HT1080 (cell line): ENCODE measurements around the gene ZNF18. TPM values are rescaled to one million over a fixed set of nuclear protein-coding genes. Genes with fewer than 3 reads are reported as not detected.

Experiments
- DNase-seq: peaks from one replicate; pipeline ENCODE4 v3.0.0-alpha.2; 2015; ENCODE audit warnings: low read depth
- polyA plus RNA-seq, 2 experiments: library from polyadenylated mRNA; depleted of rRNA; stranded (reverse); fragments of >200 nt; gene quantifications; 2 replicates each; pipeline ENCODE4 v1.2.3, GENCODE V29; 2015
- total RNA-seq: library from RNA; depleted of rRNA; stranded (reverse); fragments of >200 nt; shearing (Covaris generic); gene quantifications from 2 replicates; pipeline ENCODE4 v1.2.3, GENCODE V29; 2014; rRNA removed

The ZNF18 gene, protein sequence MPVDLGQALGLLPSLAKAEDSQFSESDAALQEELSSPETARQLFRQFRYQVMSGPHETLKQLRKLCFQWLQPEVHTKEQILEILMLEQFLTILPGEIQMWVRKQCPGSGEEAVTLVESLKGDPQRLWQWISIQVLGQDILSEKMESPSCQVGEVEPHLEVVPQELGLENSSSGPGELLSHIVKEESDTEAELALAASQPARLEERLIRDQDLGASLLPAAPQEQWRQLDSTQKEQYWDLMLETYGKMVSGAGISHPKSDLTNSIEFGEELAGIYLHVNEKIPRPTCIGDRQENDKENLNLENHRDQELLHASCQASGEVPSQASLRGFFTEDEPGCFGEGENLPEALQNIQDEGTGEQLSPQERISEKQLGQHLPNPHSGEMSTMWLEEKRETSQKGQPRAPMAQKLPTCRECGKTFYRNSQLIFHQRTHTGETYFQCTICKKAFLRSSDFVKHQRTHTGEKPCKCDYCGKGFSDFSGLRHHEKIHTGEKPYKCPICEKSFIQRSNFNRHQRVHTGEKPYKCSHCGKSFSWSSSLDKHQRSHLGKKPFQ
- total RNA-seq: 4.3 and 5.7 TPM in 2 replicates
- 5.1 and 5.4 TPM in 2 replicates for polyA plus RNA-seq (2015; cell fraction: cytosol; rRNA removed)
- polyA plus RNA-seq (2015; cell fraction: nucleus; rRNA removed): 14.7 TPM in 2 replicates

DNA sequence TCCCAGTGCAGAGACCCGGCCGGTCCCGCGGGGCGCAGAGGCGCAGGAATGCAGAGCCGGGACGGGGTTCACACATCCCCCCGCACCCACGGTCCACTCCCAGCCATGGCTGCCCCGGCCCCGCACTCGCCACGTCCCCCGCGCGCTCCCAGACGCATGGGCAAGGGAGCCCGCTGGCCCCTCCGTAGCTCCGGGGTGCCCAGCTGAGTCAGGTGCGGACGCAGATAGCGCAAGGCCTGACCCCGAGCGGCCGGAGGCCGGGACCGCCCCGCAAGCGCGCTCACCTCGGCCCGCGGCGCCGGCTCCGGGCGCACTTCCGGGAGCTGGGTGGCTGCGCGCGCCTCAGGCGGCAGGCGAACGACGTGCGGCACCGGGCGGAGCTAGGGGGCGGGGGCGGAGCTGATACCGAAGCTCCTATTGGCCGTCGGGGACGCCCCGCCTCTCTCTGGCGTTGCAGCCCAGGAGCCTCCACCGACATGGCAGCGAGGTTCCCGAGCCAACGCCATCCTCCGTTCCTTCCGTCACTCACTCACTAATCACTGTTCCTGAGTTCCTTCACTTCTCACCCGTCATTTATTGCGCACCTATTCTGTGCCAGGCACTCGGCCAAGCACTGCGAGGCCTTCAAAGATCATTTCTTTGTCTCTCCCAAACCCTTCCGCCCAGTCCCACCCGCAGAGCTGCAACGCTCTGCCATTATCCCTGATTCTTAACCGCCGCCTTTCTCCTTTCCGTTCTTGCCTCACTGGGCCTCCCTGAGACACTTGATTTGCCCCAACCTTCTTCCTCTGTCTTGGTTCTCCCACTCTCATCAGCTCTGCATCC is at the start of gene ZNF18:
TSS of gene ZNF18 (minus strand) at position 329 of the 825 bp plus-strand sequence. CDS start 4,646 bp downstream, outside the sequence.
- DNase-seq: peak; percentile 92

- DNase-seq: no peak
These were observed 49.5 kb upstream of the ZNF18 start for GRCh38 chr17:12046786-12047185.

DNA sequence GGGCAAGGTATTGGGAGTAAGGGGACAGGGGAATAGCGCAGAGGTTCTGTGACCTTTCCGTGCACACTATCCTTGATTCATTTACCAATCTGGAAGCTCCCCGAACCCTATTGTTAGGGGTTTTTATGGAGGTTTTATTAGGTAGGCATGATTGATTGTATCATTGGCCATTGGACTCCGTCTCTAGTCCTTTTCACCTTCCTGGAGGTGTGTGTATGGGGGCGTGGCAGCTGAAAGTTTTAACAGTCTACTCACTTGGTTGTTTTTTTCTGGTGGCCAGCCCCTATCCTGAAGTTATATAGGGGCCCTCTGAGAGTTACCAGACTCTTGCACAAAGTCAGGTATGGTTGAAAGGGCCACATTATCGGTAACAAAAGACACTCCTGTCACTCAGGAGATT is 46.4 kb upstream of the ZNF18 start:
- DNase-seq: no peak

GRCh38 chr17:12041312-12041711 is 44.0 kb upstream of the ZNF18 start:
- DNase-seq: peak; percentile 78

GRCh38 chr17:12040478-12040877 is 43.2 kb upstream of the ZNF18 start:
- no peak for DNase-seq

DNA sequence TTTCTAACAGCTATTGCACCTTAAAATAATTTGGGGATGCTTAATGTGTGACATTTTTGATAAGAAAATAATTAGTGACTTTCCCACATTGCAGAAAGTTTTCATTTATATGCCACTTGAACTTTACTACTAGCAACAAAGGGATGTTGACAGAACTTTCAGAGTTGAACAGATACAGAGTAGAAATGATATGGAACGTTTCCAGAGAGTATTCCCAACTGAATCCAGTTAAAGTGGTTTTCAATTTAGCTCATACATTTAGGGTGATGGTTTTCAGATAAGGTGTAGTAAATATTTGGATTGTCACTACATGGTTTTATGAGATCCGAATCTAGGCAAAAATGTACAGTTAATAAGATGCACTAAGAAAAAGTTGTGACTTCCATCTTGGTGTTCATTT is 40.7 kb upstream of the ZNF18 start:
- no peak for DNase-seq

- no peak for DNase-seq
These were observed 38.4 kb upstream of the ZNF18 start for GRCh38 chr17:12035673-12036072.

DNA sequence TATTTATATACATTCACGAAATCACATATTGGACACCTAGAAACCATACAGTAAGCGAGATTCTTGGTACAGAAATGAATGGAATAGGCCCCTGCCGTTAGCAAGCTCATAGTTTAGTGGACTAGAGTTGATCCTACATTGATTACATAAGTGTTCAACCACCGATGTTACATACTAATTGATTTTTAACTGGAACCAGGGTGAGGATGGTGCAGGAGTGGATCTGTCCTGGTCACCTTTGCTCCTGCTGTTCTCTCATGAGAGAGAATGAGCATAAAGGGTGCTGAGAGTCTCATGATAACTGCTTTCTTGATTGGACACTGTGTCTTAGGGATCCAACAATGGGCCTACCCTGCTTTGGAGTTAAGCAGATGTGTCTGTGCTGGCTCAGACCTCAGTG is 37.3 kb upstream of the ZNF18 start:
- no peak for DNase-seq

GRCh38 chr17:12028611-12029010 is 31.3 kb upstream of the ZNF18 start:
- DNase-seq: no peak

DNA sequence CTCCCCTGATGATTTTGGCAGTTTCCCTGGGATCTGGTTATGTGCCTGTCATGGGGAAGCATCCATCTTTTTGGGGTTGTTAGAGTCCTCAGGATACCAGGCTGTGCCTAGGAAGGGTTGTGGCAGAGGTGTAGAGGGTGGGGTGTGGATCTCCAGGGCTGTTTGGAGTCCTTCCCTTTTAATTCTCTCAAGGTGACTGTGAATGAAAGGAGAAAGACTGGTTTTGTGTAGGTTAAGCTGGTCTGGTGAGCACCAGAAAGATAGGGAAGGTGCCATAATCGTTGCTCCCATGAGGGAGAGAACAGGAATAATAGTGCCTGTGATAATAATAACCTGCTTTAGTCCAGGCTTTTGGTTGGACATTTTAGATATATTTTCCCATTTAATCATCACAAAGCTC is 30.4 kb upstream of the ZNF18 start:
- DNase-seq: no peak

GRCh38 chr17:12024327-12024726 is 27.1 kb upstream of the ZNF18 start:
- peak; percentile 90 for DNase-seq

DNA sequence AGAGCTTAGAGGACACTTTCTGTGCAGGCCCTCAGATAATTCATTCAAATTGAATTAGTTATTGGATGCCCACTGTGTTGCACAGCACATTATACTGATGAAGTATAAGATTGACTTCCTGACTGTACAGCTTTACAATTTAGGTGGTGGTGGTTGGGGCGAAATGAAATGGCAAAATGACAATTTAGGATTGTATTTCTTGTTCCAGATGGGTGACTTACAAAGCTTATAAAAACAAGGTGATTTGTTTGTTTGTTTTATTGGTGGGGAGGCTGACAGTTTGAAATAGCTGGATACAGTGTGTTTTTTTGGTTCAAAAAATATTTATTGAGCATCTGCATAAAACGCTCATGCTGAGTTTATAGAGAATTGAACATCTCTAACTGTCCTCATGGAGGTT is 25.0 kb upstream of the ZNF18 start:
- no peak for DNase-seq

DNA sequence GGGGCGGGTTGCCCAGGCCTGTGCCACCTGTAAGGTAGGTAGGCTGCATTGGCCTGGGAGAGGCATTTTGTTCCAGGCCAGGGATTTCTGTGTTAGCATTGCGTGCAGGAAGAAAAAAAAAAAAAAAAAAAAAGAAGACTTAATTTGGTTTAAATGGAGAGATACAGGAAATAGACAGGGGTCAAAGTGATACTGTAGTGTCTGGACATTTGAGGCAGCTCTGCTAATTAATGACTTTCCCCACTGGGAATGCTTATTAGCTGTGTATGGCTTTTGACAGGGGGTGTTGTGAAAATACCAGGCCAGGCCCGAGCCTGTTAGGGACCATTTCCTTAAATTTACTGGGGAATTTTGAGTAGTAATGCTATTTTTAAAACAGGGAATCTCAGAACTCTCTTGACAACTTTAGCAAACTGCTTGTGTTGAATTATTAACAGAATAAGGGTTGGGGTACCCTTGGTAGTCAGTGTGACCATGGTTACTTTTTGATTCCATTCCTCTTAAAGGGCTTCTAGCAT is 24.4 kb upstream of the ZNF18 start:
- DNase-seq: no peak

DNA sequence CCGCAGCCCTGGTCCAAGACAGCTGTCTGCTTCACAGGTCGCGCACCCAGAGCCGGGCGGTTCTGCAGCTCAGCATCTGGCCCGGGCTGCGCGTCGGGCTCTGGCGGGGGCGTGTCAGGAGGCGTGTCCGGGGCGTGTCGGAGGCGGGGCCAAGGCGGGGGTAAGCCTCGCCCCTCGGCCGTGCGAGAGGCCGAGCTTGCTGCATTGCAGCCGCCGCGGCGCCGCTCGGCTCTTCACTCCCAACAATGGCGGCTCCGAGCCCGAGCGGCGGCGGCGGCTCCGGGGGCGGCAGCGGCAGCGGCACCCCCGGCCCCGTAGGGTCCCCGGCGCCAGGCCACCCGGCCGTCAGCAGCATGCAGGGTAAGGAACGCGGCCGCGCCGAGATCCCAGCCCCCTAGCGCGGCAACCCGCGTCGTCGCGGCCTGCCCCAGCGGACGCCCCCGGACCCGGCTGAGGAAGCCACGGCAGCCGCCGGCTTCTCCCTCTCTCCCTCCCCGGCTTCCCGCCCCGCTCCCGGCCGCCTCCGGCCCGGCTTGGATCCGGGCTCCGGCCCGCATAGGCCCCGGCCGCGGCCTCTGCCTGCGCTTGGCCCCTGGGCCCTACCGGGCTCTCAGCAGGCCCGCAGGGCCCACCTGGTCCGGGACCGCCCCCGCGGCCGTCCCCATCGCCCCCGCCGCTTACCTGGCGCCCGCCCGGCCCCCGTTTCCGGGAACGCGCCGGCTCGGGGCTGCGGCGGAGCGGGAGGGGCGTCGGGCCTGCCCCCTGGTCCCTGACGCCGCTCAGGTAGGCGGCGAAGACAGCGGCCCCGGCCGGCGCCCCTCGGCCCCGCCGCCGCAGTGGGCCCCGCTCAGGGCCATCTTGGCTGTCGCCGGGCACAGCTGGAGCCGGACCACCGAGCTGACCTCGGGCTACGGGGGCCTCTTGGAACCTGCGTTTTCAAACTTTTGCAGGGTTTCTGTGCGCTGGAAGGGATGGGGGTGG is 23.7 kb upstream of the ZNF18 start, which contains the start of gene MAP2K4:
TSS of gene MAP2K4 (plus strand) at position 236 of the 981 bp plus-strand sequence. CDS start at position 246, 10 bp downstream.
- peak; percentile 79 for DNase-seq

DNA sequence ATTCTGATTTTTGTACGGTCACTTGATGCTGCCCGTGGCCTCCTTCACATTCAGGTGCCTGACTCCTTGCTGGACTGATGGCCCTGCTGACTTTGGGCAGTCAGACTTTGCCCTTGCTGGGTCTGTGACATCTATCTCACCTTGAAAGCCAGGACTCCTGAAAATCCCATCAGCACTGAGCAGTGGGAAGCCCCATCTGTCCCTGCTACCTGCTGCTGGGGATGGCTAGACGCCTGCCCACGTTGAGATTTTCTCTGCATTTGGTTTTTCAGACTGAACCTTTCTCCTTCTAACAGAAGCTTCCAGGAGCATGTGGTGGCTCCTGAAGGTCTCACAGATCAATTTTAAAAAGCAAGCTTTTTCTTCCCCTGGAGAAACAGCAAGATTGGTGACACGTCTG is 10.2 kb upstream of the ZNF18 start:
- DNase-seq: no peak

DNA sequence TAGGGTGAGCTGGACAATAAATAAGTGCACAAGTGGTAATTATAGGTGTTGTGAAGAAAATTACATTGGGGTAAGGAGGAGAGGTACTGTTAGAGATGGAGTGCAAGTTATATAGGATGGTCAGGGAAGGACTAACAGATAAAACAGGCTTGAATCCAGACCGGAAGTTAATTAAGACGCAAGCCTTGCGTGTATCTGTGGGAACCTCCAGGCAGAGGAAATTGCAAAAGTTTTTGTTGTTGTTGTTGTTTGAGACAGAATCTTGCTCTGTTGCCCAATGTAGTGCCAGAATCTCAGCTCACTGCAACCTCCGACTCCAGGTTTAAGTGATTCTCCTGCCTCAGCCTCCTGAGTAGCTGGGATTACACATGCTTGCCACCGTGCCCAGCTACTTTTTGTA is 2.4 kb upstream of the ZNF18 start:
- DNase-seq: no peak

- no peak for DNase-seq
These were observed 628 bp upstream of the ZNF18 start for GRCh38 chr17:11997972-11998233.

DNA sequence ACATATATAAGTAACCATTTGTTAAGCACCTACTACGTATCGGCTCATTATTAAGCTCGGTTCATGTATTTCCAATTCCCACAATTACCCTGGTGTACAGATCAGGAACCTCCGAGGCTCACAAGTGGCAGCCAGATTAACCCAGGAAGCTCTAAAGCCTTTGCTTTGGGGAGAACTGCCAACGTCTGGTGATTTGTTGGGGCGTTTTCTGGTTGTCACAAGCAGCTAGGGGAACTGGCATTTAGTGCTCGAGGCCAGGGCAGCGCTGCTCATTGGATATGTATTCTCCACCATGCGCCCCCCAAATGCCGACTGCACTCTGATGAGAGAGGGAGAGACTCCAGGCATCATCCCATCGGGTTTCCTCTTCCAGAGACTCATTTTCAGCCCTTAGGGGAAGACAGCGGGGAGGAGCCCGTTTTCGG is 541 bp downstream of the ZNF18 start:
- no peak for DNase-seq

- DNase-seq: no peak
These were observed 5.8 kb downstream of the ZNF18 start for GRCh38 chr17:11991461-11991860.

GRCh38 chr17:11990363-11990983 is 6.8 kb downstream of the ZNF18 start:
- no peak for DNase-seq
